GM12891 (cell line): ENCODE results near the gene PRC1.

Source experiments
- POLR2A ChIP-seq: IDR thresholded peaks from 2 replicates; pipeline ENCODE4 v1.6.1; 2011; ENCODE audit warnings: low read depth, low read length, control low read depth
- POLR2AphosphoS5 ChIP-seq: IDR thresholded peaks from 2 replicates; pipeline ENCODE4 v1.6.1; 2011; ENCODE audit warnings: low read depth, low read length, control low read depth
- SPI1 ChIP-seq: IDR thresholded peaks from 2 replicates; pipeline ENCODE4 v1.6.1; 2011; ENCODE audit warnings: low read depth, low read length, control low read depth
- TAF1 ChIP-seq: IDR thresholded peaks from 2 replicates; pipeline ENCODE4 v1.6.1; 2011; ENCODE audit warnings: low read depth, low read length, control low read depth

DNA sequence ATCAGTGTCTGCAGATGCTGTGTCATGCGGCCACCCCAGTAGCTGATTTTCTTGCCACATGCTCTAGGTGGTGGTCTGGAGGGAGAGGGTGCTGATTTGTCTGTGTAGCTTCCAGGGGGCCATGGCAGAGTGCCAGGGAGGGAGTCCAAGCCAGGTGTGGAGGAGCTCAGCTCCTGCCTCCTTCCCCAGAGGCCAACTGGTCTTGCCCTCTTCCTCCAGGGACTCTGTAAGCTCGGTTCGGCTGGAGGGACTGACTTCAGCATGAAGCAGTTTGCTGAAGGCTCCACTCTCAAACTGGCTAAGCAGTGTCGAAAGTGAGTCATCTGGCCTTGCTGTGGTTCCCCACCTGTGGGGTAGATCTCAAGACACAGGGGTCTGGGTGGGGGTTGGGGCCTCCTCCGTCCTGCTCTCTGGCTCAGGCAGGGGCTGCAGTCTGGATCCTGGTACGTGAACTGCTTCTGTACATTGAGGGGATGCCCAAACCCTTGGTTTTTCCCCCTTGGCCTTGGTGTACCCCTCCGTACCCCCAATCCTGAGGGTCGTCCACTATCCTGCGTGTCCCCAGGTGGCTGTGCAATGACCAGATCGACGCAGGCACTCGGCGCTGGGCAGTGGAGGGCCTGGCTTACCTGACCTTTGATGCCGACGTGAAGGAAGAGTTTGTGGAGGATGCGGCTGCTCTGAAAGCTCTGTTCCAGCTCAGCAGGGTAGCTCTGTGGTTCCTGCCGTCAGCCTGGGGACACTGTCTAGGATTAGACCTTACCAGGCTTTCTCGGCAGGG lies 46.6 kb downstream of the PRC1 start:
- no peak for TF ChIP-seq POLR2A
- TF ChIP-seq SPI1: no peak
- no peak for TF ChIP-seq POLR2AphosphoS5
- no peak for TF ChIP-seq TAF1
